ENCODE measurements around the gene WDR1. TPM values are rescaled to one million over a fixed set of nuclear protein-coding genes. Genes with fewer than 3 reads are reported as not detected.
A peak's percentile ranks its signal among the peaks of the same experiment; 100 is the strongest.

The WDR1 gene
- total and polyA plus RNA-seq, 10 of the 15 experiments (the other 5 are each of a cell fraction or from before 2014, with no cell fraction given), result 28.5 to 397 (median 290) TPM

- RAD21 ChIA-PET (ENCODE audit: unreplicated experiment), result no interaction called here
Observed at GRCh38 chr4:10079912-10080588, 36.5 kb downstream of the WDR1 start.

GRCh38 chr4:10079256-10079655 is 37.3 kb downstream of the WDR1 start:
- DNase-seq (ENCODE audit: low read depth, low spot score), result no peak
- no peaks in the 10 kb centered on the region for H3K9me3 ChIP-seq (replicated peaks; ENCODE audit: control insufficient read depth, insufficient read depth, low read length)
- TF ChIP-seq ATF7 (IDR thresholded peaks at IDR 0.05; ENCODE audit: low read depth) (no peak), POLR2AphosphoS5 (IDR thresholded peaks at IDR 0.05; ENCODE audit: low read length) (0 out of 2 replicates have a peak, but pooled peaks have one; percentile 28), POLR2A (IDR thresholded peaks at IDR 0.05; ENCODE audit: low read depth, low read length) (peak; percentile 37; the same call in 1 of the 2 replicates)
- ChIA-PET POLR2A (no interaction called here), SMC1A (ENCODE audit: uncharacterized antibody, unreplicated experiment) (no interaction called here), RAD21 (ENCODE audit: unreplicated experiment) (no interaction called here), CTCF (no interaction called here)
- H3K27ac ChIP-seq (ENCODE audit: control insufficient read depth, insufficient read depth), result no peak overlapping the region
- H2AFZ ChIP-seq (ENCODE audit: control insufficient read depth, low read depth, low read length), result no peak overlapping the region
- 90% methylated on average over 15 of the region's 15 CpGs for WGBS (ENCODE audit: insufficient coverage, insufficient replicate concordance, low lambda C conversion rate, missing lambda C conversion rate)
- intact Hi-C loops (cut with micrococcal nuclease; ENCODE audit: unreplicated experiment) (no loop called here), in situ Hi-C loops (cut with MboI) (no loop called here)
- H3K4me1 ChIP-seq (ENCODE audit: control insufficient read depth, insufficient read depth, low read length), result no peaks in the 10 kb centered on the region
- BruUV-seq (replicated peaks), result no TSS peak
- no peak overlapping the region for H3K4me3 ChIP-seq
- no peak overlapping the region for H3K4me2 ChIP-seq (ENCODE audit: control insufficient read depth, insufficient read depth)
- FAIRE-seq, result no peak
- no peaks in the 10 kb centered on the region for H3K79me2 ChIP-seq (ENCODE audit: control insufficient read depth, insufficient read depth, low read length)
- H3K36me3 ChIP-seq (ENCODE audit: control insufficient read depth in 2 of 2, insufficient read depth in 2 of 2, low read length in 1 of 2), result peaks cover 70 to 77% of the 10 kb centered on the region in 2 experiments
- peaks cover 3% of the 10 kb centered on the region; the same call in 1 of the 2 replicates for H4K20me1 ChIP-seq (ENCODE audit: control insufficient read depth, insufficient read depth)
- no peaks in the 10 kb centered on the region for H3K27me3 ChIP-seq (replicated peaks in 1 of 2; ENCODE audit: control insufficient read depth in 2 of 2, insufficient read depth in 2 of 2, low read length in 1 of 2)
- ATAC-seq, result no peak
- H3K9ac ChIP-seq (ENCODE audit: control insufficient read depth, insufficient read depth, low read length), result no peak overlapping the region

More at GRCh38 chr4:10079912-10080588, 36.5 kb downstream of the WDR1 start:
- Histone ChIP-seq H3K4me2 (ENCODE audit: control insufficient read depth, insufficient read depth) (no peak overlapping the region), H4K20me1 (ENCODE audit: control insufficient read depth, insufficient read depth) (peaks cover 3% of the 10 kb centered on the region; the same call in 1 of the 2 replicates), H3K9me3 (replicated peaks; ENCODE audit: control insufficient read depth, insufficient read depth, low read length) (no peaks in the 10 kb centered on the region), H3K79me2 (ENCODE audit: control insufficient read depth, insufficient read depth, low read length) (no peaks in the 10 kb centered on the region), H3K9ac (ENCODE audit: control insufficient read depth, insufficient read depth, low read length) (no peak overlapping the region), H3K36me3 (ENCODE audit: control insufficient read depth in 2 of 2, insufficient read depth in 2 of 2, low read length in 1 of 2) (peaks cover 69 to 79% of the 10 kb centered on the region in 2 experiments), H3K4me3 (no peak overlapping the region), H3K27me3 (replicated peaks in 1 of 2; ENCODE audit: control insufficient read depth in 2 of 2, insufficient read depth in 2 of 2, low read length in 1 of 2) (no peaks in the 10 kb centered on the region), H3K4me1 (ENCODE audit: control insufficient read depth, insufficient read depth, low read length) (no peaks in the 10 kb centered on the region), H3K27ac (ENCODE audit: control insufficient read depth, insufficient read depth) (no peak overlapping the region), H2AFZ (ENCODE audit: control insufficient read depth, low read depth, low read length) (no peak overlapping the region)
- CTCF ChIA-PET, result no interaction called here
- SMC1A ChIA-PET (ENCODE audit: uncharacterized antibody, unreplicated experiment), result no interaction called here
- TF ChIP-seq POLR2A (IDR thresholded peaks at IDR 0.05; ENCODE audit: low read depth, low read length) (peak; percentile 18), NFIC (IDR thresholded peaks at IDR 0.05; ENCODE audit: low read depth, low read length) (no peak)
- ATAC-seq (no peak), DNase-seq (ENCODE audit: low read depth, low spot score) (no peak), FAIRE-seq (no peak)
- POLR2A ChIA-PET, result no interaction called here
- in situ Hi-C loops (cut with MboI) (no loop called here), intact Hi-C loops (cut with micrococcal nuclease; ENCODE audit: unreplicated experiment) (no loop called here)
- no TSS peak for BruUV-seq (replicated peaks)
- 90% methylated on average over 8 of the region's 8 CpGs for WGBS (ENCODE audit: insufficient coverage, insufficient replicate concordance, low lambda C conversion rate, missing lambda C conversion rate)

Data from GM12878 (cell line).